H9 (cell line): ENCODE data around the gene ASPG. TPM values are rescaled to one million over a fixed set of nuclear protein-coding genes. Genes with fewer than 3 reads are reported as not detected.

ENCODE experiments used
- DNase-seq: peaks from one replicate; pipeline ENCODE4 v3.0.0-alpha.2; 2017
- H2AFZ ChIP-seq: one replicate; pipeline ENCODE4 v1.6.1; 2013; ENCODE audit warnings: mild to moderate bottlenecking, low read length, control low read depth, moderate library complexity
- H2AK5ac ChIP-seq: 2 replicates; pipeline ENCODE4 v1.6.1; 2013; ENCODE audit warnings: low read length, control low read depth, mixed read lengths; ENCODE audit not compliant: insufficient read length
- H2BK120ac ChIP-seq: one replicate; pipeline ENCODE4 v1.6.1; 2013; ENCODE audit warnings: low read depth, mild to moderate bottlenecking, low read length, control low read depth, inconsistent platforms; ENCODE audit not compliant: poor library complexity, severe bottlenecking
- H2BK12ac ChIP-seq: 2 replicates; pipeline ENCODE4 v1.6.1; 2013; ENCODE audit warnings: low read length, control low read depth, mixed read lengths, low read depth; ENCODE audit not compliant: insufficient read length
- H2BK15ac ChIP-seq: 2 replicates; pipeline ENCODE4 v1.6.1; 2013; ENCODE audit warnings: low read depth, low read length, control low read depth
- H2BK20ac ChIP-seq: one replicate; pipeline ENCODE4 v1.6.1; 2013; ENCODE audit warnings: low read depth, mild to moderate bottlenecking, low read length, control low read depth, inconsistent platforms; ENCODE audit not compliant: poor library complexity, severe bottlenecking
- H2BK5ac ChIP-seq: 2 replicates; pipeline ENCODE4 v1.6.1; 2013; ENCODE audit warnings: low read length, control low read depth, mixed read lengths; ENCODE audit not compliant: insufficient read length
- H3K14ac ChIP-seq: 2 replicates; pipeline ENCODE4 v1.6.1; 2013; ENCODE audit warnings: low read length, control low read depth; ENCODE audit not compliant: insufficient read depth
- H3K18ac ChIP-seq: 2 replicates; pipeline ENCODE4 v1.6.1; 2013; ENCODE audit warnings: low read depth, mild to moderate bottlenecking, mixed read lengths, low read length, control low read depth; ENCODE audit not compliant: insufficient read length
- H3K23ac ChIP-seq: 2 replicates; pipeline ENCODE4 v1.6.1; 2013; ENCODE audit warnings: low read length, control low read depth, mixed read lengths, low read depth; ENCODE audit not compliant: insufficient read length
- H3K23me2 ChIP-seq: 2 replicates; pipeline ENCODE4 v1.6.1; 2013; ENCODE audit warnings: low read depth, mild to moderate bottlenecking, mixed read lengths, low read length, control low read depth; ENCODE audit not compliant: insufficient read length, poor library complexity, severe bottlenecking
- H3K27ac ChIP-seq: 2 replicates; pipeline ENCODE4 v1.5.1; 2013; ENCODE audit warnings: low read length, control low read depth, mixed read lengths, low read depth; ENCODE audit not compliant: insufficient read length
- H3K27me3 ChIP-seq: 2 replicates; pipeline ENCODE4 v1.6.1; 2013; ENCODE audit warnings: low read length, control low read depth, inconsistent platforms; ENCODE audit not compliant: insufficient read depth
- H3K4ac ChIP-seq: 2 replicates; pipeline ENCODE4 v1.6.1; 2013; ENCODE audit warnings: low read depth, mild to moderate bottlenecking, control low read depth, inconsistent platforms, low read length, moderate library complexity
- H3K4me1 ChIP-seq: 2 replicates; pipeline ENCODE4 v1.6.1; 2013; ENCODE audit warnings: low read length, control low read depth, inconsistent platforms; ENCODE audit not compliant: insufficient read depth
- H3K4me2 ChIP-seq: 2 replicates; pipeline ENCODE4 v1.6.1; 2013; ENCODE audit warnings: low read length, control low read depth, mixed read lengths; ENCODE audit not compliant: insufficient read length, insufficient read depth
- H3K56ac ChIP-seq: 2 replicates; pipeline ENCODE4 v1.6.1; 2013; ENCODE audit warnings: low read depth, mild to moderate bottlenecking, mixed read lengths, low read length, control low read depth; ENCODE audit not compliant: insufficient read length
- H3K79me1 ChIP-seq: 2 replicates; pipeline ENCODE4 v1.6.1; 2013; ENCODE audit warnings: low read depth, mild to moderate bottlenecking, moderate library complexity, low read length, control low read depth, inconsistent platforms; ENCODE audit not compliant: insufficient read depth, poor library complexity, severe bottlenecking
- H3K79me2 ChIP-seq: 2 replicates; pipeline ENCODE4 v1.6.1; 2013; ENCODE audit warnings: low read length, control low read depth, inconsistent platforms; ENCODE audit not compliant: insufficient read depth
- H3K9ac ChIP-seq: 2 replicates; pipeline ENCODE4 v1.6.1; 2013; ENCODE audit warnings: low read length, control low read depth, mixed read lengths; ENCODE audit not compliant: insufficient read length; ENCODE audit errors: extremely low read depth
- H3K9me3 ChIP-seq: one replicate; pipeline ENCODE4 v1.6.1; 2013; ENCODE audit warnings: low read depth, low read length, inconsistent platforms; ENCODE audit not compliant: control insufficient read depth
- H3T11ph ChIP-seq: one replicate; pipeline ENCODE4 v1.6.1; 2013; ENCODE audit warnings: mild to moderate bottlenecking, low read length, control low read depth, inconsistent platforms
- H4K20me1 ChIP-seq: one replicate; pipeline ENCODE4 v1.6.1; 2013; ENCODE audit not compliant: control insufficient read depth, insufficient read length, insufficient read depth
- H4K5ac ChIP-seq: 2 replicates; pipeline ENCODE4 v1.6.1; 2013; ENCODE audit warnings: low read depth, mild to moderate bottlenecking, mixed read lengths, low read length, control low read depth; ENCODE audit not compliant: insufficient read length
- H4K8ac ChIP-seq: replicated peaks from 2 replicates; pipeline ENCODE4 v1.6.1; 2013; ENCODE audit warnings: low read length, control low read depth, mixed read lengths, low read depth; ENCODE audit not compliant: insufficient read length
- H4K91ac ChIP-seq: 2 replicates; pipeline ENCODE4 v1.6.1; 2013; ENCODE audit warnings: low read depth, mild to moderate bottlenecking, moderate library complexity, mixed read lengths, low read length, control low read depth; ENCODE audit not compliant: insufficient read length
- H3K27ac Mint-ChIP-seq, 3 experiments: 2 replicates in 2 of 3; 3 replicates in 1 of 3; pipeline ENCODE4 v1.8.0; 2020 to 2021; ENCODE audit warnings: mixed read lengths in 3 of 3, mild to moderate bottlenecking in 1 of 3, moderate library complexity in 1 of 3
- H3K27me3 Mint-ChIP-seq: 2 replicates; pipeline ENCODE4 v1.8.0; 2021; ENCODE audit warnings: low read depth, mild to moderate bottlenecking, moderate library complexity, mixed read lengths
- H3K36me3 Mint-ChIP-seq, 3 experiments: 2 replicates in 2 of 3; 3 replicates in 1 of 3; pipeline ENCODE4 v1.8.0; 2020 to 2021; ENCODE audit warnings: low read depth in 3 of 3, mixed read lengths in 3 of 3; ENCODE audit not compliant: insufficient read depth in 1 of 3
- H3K4me1 Mint-ChIP-seq, 2 experiments: 2 replicates each; pipeline ENCODE4 v1.8.0; 2020; ENCODE audit warnings: mixed read lengths in 2 of 2
- H3K4me3 Mint-ChIP-seq, 2 experiments: 2 replicates in 1 of 2; 3 replicates in 1 of 2; pipeline ENCODE4 v1.8.0; 2020 to 2021; ENCODE audit warnings: mild to moderate bottlenecking in 2 of 2, mixed read lengths in 2 of 2, moderate library complexity in 1 of 2
- H3K9me3 Mint-ChIP-seq, 2 experiments: 2 replicates in 1 of 2; 3 replicates in 1 of 2; pipeline ENCODE4 v1.8.0; 2020; ENCODE audit warnings: mild to moderate bottlenecking in 2 of 2, mixed read lengths in 2 of 2, moderate library complexity in 1 of 2
- CTCF ChIP-seq: fragments of 200-600 bp; sonication (generic); conservative IDR thresholded peaks from 3 replicates; pipeline ENCODE4 v1.8.0; 2021; ENCODE audit warnings: antibody characterized with exemption, mild to moderate bottlenecking
- WGBS: extraction: QIAGEN DNeasy Blood & Tissue Kit; methylation state at CpG from one replicate; pipeline ENCODE4 v1.1.7; 2013; ENCODE audit warnings: missing lambda C conversion rate, low lambda C conversion rate, mixed read lengths; ENCODE audit not compliant: insufficient read length; ENCODE audit errors: extremely low coverage; 5-methylcytosine and 5-hydroxymethylcytosine counted together
- total RNA-seq: library from RNA; stranded (reverse); gene quantifications from 2 replicates; pipeline ENCODE4 v1.2.1, GENCODE V29; 2021

ASPG gene
- total RNA-seq, 1 experiment from 2014 or later, result 0.33 TPM

- no peak overlapping the region for H2AK5ac ChIP-seq
- no peak overlapping the region for H3K4me3 Mint-ChIP-seq
- H3K14ac ChIP-seq, result no peak overlapping the region
- H2BK12ac ChIP-seq, result no peak overlapping the region
- no peak overlapping the region for H4K91ac ChIP-seq
- no peak overlapping the region for H3K23ac ChIP-seq
- H2AFZ ChIP-seq, result no peak overlapping the region
- no peaks in the 10 kb centered on the region for H3K79me2 ChIP-seq
- no peak overlapping the region for H4K8ac ChIP-seq
- no CpG with 5 or more reads among the region's 6 CpGs for WGBS
- no peak overlapping the region for H2BK15ac ChIP-seq
- no peaks in the 10 kb centered on the region for H3K4me1 ChIP-seq
- no peak overlapping the region for H2BK120ac ChIP-seq
- H3K27ac ChIP-seq, result no peak overlapping the region
- H3K56ac ChIP-seq, result no peak overlapping the region
- H3K9me3 Mint-ChIP-seq, result peaks cover 15 to 18% of the 10 kb centered on the region in 2 experiments; a peak in 4 of 5 replicates
- DNase-seq, result no peak
- H3K36me3 Mint-ChIP-seq, result peaks cover 0 to 6% (median 2%) of the 10 kb centered on the region in 3 experiments; a peak in 4 of 7 replicates
- H3K27me3 Mint-ChIP-seq, result peaks cover 3% of the 10 kb centered on the region
- no peak overlapping the region for H4K5ac ChIP-seq
- no peak overlapping the region for H2BK20ac ChIP-seq
- no peak overlapping the region for H3K18ac ChIP-seq
- H3K23me2 ChIP-seq, result no peaks in the 10 kb centered on the region
- H3K4ac ChIP-seq, result no peak overlapping the region
- no peak overlapping the region for H2BK5ac ChIP-seq
- no peak overlapping the region for H3K27ac Mint-ChIP-seq
- no peak overlapping the region for H3T11ph ChIP-seq
- no peaks in the 10 kb centered on the region for H4K20me1 ChIP-seq
- H3K4me1 Mint-ChIP-seq, result peaks cover 4 to 6% of the 10 kb centered on the region in 2 experiments
- H3K9me3 ChIP-seq, result peaks cover 9% of the 10 kb centered on the region
- H3K9ac ChIP-seq, result no peak overlapping the region
- peak; percentile 65 for TF ChIP-seq CTCF
- H3K4me2 ChIP-seq, result no peak overlapping the region
- no peaks in the 10 kb centered on the region for H3K79me1 ChIP-seq
- H3K27me3 ChIP-seq, result no peaks in the 10 kb centered on the region
These were observed 9.9 kb upstream of the ASPG start for GRCh38 chr14:104075530-104076151.
